Breast epithelium (tissue), 4 donors: ENCODE measurements around the gene CDH1. TPM values are rescaled to one million over a fixed set of nuclear protein-coding genes. Genes with fewer than 3 reads are reported as not detected.
"Not testable (repeated sequence)": the region's sequence is repeated elsewhere in the genome, so short reads cannot be mapped to it uniquely, and the experiment has no call there.

Source experiments
- DNase-seq, 2 donors: peaks; one replicate each; pipeline ENCODE4 v3.0.0-alpha.2; 2019; ENCODE audit warnings: low spot score in 2 of 2
- H3K27ac ChIP-seq, 2 donors: fragments of 200-600 bp; sonication (generic) in 1 of 2; one replicate each; pipeline ENCODE4 v1.5.1; 2016 to 2019; ENCODE audit warnings: mild to moderate bottlenecking in 1 of 2
- H3K27me3 ChIP-seq, 2 donors: fragments of 200-600 bp; sonication (generic) in 1 of 2; one replicate each; pipeline versions ENCODE4 v1.5.1 to v1.6.0; 2017 to 2019; ENCODE audit warnings: control low read depth in 1 of 2, mild to moderate bottlenecking in 1 of 2
- H3K36me3 ChIP-seq: fragments of 200-600 bp; one replicate; pipeline ENCODE4 v1.5.1; 2019
- H3K4me1 ChIP-seq, 2 donors: fragments of 200-600 bp; sonication (generic); one replicate each; pipeline ENCODE4 v1.5.1; 2016 to 2019; ENCODE audit warnings: control low read depth in 1 of 2
- H3K4me3 ChIP-seq, 3 donors: fragments of 200-600 bp; sonication (generic); 1 replicate in 2 of 3; 2 replicates in 1 of 3; pipeline ENCODE4 v1.5.1; 2016 to 2019; ENCODE audit warnings: mild to moderate bottlenecking in 3 of 3, moderate library complexity in 2 of 3
- H3K9me3 ChIP-seq, 2 donors: fragments of 200-600 bp; sonication (generic) in 1 of 2; one replicate each; pipeline ENCODE4 v1.5.1; 2016 to 2019; ENCODE audit warnings: control low read depth in 1 of 2
- CTCF ChIP-seq, 3 donors: fragments of 450-650 bp; IDR thresholded peaks; one replicate each; pipeline ENCODE4 v1.5.1; 2016 to 2017; ENCODE audit warnings: antibody characterized with exemption in 3 of 3, mild to moderate bottlenecking in 3 of 3, moderate library complexity in 3 of 3
- POLR2A ChIP-seq: fragments of 450-650 bp; IDR thresholded peaks from one replicate; pipeline ENCODE4 v1.6.1; 2016; ENCODE audit warnings: antibody characterized with exemption, mild to moderate bottlenecking, moderate library complexity
- POLR2AphosphoS5 ChIP-seq, 3 donors: sonication (generic); formaldehyde crosslinking; IDR thresholded peaks; one replicate each; pipeline ENCODE4 v1.6.1; 2017; ENCODE audit warnings: antibody characterized with exemption in 3 of 3
- intact Hi-C: fragments of 100-400 bp; cut with DNase I; formaldehyde crosslinking; loops from one replicate; pipeline ENCODE4 v1.15.1; 2023; ENCODE audit warnings: low total_unique reads
- total RNA-seq, 3 donors: library from RNA; depleted of rRNA; stranded (reverse); fragments of >200 nt; gene quantifications; one replicate each; pipeline ENCODE4 v1.1.0, GENCODE V29; 2016

CDH1 gene
- total RNA-seq, 3 donors from 2014 or later = 0.16 to 127 (median 86.5) TPM

- TF ChIP-seq POLR2AphosphoS5 (IDR thresholded peaks at IDR 0.05) (no peak), CTCF (IDR thresholded peaks at IDR 0.05) (no peak), POLR2A (no peak)
- H3K27ac ChIP-seq = no peak overlapping the region
- no peak for DNase-seq
- no peaks in the 10 kb centered on the region for H3K9me3 ChIP-seq
- H3K27me3 ChIP-seq = no peaks in the 10 kb centered on the region
- no peak overlapping the region for H3K4me3 ChIP-seq
- H3K36me3 ChIP-seq = no peaks in the 10 kb centered on the region
- intact Hi-C loops = no loop called here
- H3K4me1 ChIP-seq = no peaks in the 10 kb centered on the region
Measured at GRCh38 chr16:68711421-68712139, 25.5 kb upstream of the CDH1 start.

DNA sequence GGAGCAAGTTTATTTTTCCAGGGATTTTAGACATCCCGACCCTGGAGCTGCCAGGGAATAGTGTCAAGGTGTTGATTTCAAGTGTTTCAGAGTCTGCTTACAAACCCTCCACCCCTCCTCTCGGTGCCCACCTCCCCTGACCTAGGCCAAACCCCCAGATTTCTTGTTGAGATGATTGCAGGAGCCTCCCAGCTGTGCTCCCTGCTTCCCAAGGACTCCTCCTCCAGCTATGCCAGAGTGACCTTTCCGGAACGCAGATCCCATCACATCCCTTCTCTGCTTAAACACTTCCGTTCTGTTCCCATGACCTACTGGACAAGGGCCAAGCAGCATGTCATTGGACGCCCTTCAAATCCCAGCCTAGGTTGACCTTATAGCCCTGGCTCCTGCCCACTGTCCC is 23.7 kb upstream of the CDH1 start:
- DNase-seq = no peak
- no peaks in the 10 kb centered on the region for H3K36me3 ChIP-seq
- H3K4me3 ChIP-seq = no peak overlapping the region
- no peak overlapping the region for H3K27ac ChIP-seq
- intact Hi-C loops = no loop called here
- no peaks in the 10 kb centered on the region for H3K4me1 ChIP-seq
- H3K9me3 ChIP-seq = no peaks in the 10 kb centered on the region
- no peaks in the 10 kb centered on the region for H3K27me3 ChIP-seq
- TF ChIP-seq CTCF (IDR thresholded peaks at IDR 0.05) (no peak), POLR2AphosphoS5 (IDR thresholded peaks at IDR 0.05) (no peak), POLR2A (no peak)

DNA sequence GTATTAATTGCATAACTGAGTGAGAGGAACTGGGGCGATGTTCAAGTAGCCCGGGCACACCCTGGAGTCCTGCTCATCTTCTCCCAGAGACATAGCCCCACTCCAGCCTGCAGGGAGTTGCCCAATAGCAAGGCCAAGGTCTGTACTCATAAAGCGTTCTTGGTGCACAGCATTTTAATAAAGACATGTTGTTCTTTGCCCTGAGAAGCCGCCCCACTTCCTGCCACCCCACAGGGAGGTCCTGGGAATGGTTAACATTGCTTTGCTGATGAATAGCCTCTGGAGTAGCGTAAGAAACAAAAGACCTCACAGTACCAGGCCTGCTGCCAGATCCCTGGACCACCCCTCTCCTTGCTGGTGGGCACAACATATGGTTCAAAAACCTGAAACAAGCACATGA is 21.6 kb upstream of the CDH1 start:
- H3K27me3 ChIP-seq = no peaks in the 10 kb centered on the region
- H3K27ac ChIP-seq = no peak overlapping the region
- DNase-seq = no peak
- H3K9me3 ChIP-seq = no peaks in the 10 kb centered on the region
- H3K36me3 ChIP-seq = no peaks in the 10 kb centered on the region
- TF ChIP-seq CTCF (IDR thresholded peaks at IDR 0.05) (no peak), POLR2A (no peak), POLR2AphosphoS5 (IDR thresholded peaks at IDR 0.05) (no peak)
- no peaks in the 10 kb centered on the region for H3K4me1 ChIP-seq
- H3K4me3 ChIP-seq = no peak overlapping the region
- intact Hi-C loops = no loop called here

DNA sequence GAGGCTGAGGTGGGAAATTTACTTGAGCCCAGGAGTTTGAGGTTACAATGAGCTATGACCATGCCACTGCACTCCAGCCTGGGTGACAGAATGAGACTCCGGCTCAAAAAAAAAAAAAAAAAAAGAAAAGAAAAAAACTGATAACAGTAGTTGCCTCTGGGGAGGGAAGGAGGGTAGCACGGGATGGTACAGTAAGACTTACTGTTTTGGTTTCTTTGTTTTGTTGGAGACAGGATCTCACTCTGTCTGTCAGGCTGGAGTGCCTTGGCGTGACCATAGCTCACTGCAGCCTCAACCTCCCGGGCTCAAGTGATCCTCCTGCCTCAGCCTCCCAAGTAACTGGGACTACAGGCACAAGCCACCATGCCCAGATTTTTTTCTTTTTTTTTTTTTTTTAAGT is 20.6 kb upstream of the CDH1 start:
- H3K4me1 ChIP-seq, H3K9me3 ChIP-seq, intact Hi-C loops, H3K27me3 ChIP-seq, H3K36me3 ChIP-seq, H3K4me3 ChIP-seq, DNase-seq, H3K27ac ChIP-seq: not testable (repeated sequence)

DNA sequence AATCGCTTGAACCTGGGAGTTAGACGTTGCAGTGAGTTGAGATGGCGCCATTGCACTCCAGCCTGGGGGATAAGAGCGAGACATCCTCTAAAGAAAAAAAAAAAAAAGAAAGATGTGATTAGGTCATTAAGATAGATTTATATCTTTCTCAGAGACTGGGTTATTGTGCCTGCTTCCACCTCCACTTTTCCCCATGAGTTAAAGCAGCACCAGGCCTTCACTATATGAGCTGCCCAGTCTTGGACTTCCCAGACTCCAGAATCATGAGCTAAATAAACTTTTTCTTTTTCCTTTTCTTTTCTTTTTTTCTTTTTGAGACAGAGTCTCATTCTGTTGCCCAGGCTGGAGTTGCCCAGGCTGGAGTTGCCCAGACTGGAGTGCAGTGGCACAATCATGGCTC is 19.4 kb upstream of the CDH1 start:
- no peak for DNase-seq
- H3K9me3 ChIP-seq = no peaks in the 10 kb centered on the region
- H3K4me3 ChIP-seq = no peak overlapping the region
- no peaks in the 10 kb centered on the region for H3K36me3 ChIP-seq
- no peaks in the 10 kb centered on the region for H3K4me1 ChIP-seq
- H3K27ac ChIP-seq = no peak overlapping the region
- no peaks in the 10 kb centered on the region for H3K27me3 ChIP-seq
- TF ChIP-seq POLR2A = no peak
- intact Hi-C loops = no loop called here

DNA sequence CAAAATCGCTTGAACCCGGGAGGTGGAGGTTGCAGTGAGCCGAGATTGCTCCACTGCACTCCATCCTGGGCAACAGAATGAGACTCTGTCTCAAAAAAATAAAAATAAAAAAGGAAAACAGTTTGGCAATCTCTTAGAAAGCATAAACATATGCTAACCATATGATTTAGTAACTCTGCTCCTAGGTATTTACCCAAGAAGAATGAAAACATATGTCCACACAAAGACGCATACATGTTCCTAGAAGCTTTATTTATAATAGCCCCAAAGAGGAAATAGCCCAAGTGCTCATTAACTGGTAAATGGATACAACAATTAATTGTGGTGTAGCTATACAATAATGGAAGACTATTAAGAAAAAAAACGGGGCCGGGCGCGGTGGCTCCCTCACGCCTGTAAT is 18.5 kb upstream of the CDH1 start:
- no peak for TF ChIP-seq POLR2A
- no peak for TF ChIP-seq POLR2AphosphoS5 (IDR thresholded peaks at IDR 0.05)
- no peak for TF ChIP-seq CTCF (IDR thresholded peaks at IDR 0.05)
- Histone ChIP-seq H3K36me3 (no peaks in the 10 kb centered on the region), H3K4me3 (no peak overlapping the region), H3K4me1 (no peaks in the 10 kb centered on the region), H3K27me3 (no peaks in the 10 kb centered on the region), H3K27ac (no peak overlapping the region), H3K9me3 (no peaks in the 10 kb centered on the region)
- intact Hi-C loops = no loop called here
- no peak for DNase-seq
